ENCODE data around the gene XAF1.
"Not testable (repeated sequence)": the region's sequence is repeated elsewhere in the genome, so short reads cannot be mapped to it uniquely, and the experiment has no call there.

XAF1 gene

GRCh38 chr17:6812295-6812694 is 56.4 kb downstream of the XAF1 start:
- no peak for DNase-seq

DNA sequence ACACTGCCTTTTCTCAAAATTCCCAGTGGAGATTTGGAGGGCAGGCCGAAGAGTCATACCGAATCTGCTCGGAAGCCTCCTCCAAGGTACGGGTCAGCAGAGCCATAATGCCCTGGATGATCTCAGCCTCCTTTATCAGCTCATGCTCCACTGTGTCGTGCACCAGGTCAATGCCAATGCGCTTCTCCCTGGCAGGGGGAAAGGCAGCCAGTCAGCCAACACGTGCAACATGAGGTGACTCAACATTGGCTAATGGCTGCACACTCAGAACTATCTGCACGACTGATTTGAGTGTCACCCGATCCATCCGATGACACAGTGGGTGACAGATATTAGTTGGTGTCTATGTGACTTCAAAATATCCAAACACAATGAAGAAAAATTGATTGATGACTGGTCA is 59.9 kb downstream of the XAF1 start:
- no peak for DNase-seq

DNA sequence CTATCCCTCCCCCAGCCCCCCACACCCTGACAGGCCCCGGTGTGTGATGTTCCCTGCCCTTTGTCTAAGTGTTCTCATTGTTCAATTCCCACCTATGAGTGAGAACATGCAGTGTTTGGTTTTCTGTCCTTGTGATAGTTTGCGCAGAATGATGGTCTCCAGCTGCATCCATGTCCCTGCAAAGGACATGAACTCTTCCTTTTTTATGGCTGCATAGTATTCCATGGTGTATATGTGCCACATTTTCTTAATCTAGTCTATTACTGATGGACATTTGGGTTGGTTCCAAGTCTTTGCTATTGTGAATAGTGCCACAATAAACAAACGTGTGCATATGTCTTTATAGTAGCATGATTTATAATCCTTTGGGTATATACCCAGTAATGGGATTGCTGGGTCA is 60.5 kb downstream of the XAF1 start:
- DNase-seq: not testable (repeated sequence)

- DNase-seq: no peak
Observed at GRCh38 chr17:6818938-6819337, 63.1 kb downstream of the XAF1 start.

DNA sequence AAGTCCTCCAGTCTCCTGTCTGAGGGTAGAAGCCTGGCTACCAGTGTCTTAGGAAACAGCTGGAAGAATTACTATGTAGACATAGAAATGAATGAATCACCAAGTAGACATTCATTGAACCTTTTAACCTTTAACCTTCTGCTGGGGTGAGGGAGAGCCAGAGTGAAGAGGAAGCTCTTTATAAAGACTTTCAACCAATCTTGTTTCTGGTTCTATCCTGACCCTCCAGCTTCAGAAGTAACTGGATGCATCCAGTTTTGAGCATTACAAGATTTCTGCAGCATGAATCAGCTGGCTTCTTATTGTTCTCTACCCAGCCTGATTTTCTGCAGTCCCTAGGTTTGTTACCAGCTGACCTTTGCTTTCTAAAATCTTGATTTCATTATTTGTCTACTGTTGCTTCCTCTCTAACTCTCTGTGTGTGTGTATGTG is 67.2 kb downstream of the XAF1 start:
- DNase-seq: no peak

Measured in activated CD4-positive, alpha-beta T cell treated with anti-CD3 and anti-CD28 coated beads, Interleukin-2, Interleukin-6, amounts not matched to agents 100 ng/mL and 50 ng/mL, durations not matched to agents 16 hours and 8 hours (primary cell).